ENCODE measurements around the gene MYO3B. TPM values are rescaled to one million over a fixed set of nuclear protein-coding genes. Genes with fewer than 3 reads are reported as not detected.

Gene MYO3B
- total and polyA plus RNA-seq, 2 donors (not counting 3 experiments of a cell fraction or from before 2014, with no cell fraction given), result 0.03 TPM; not detected in 1

- Histone ChIP-seq H3K9ac (replicated peaks; ENCODE audit: extremely low read depth, insufficient read depth, low read length) (no peak overlapping the region), H3K36me3 (ENCODE audit: control insufficient read depth in 2 of 2, extremely low read depth in 1 of 2, insufficient read depth in 2 of 2, low read length in 2 of 2) (no peaks in the 10 kb centered on the region), H2AFZ (ENCODE audit: low read depth, low read length) (no peak overlapping the region), H3K9me3 (replicated peaks; ENCODE audit: control insufficient read depth, insufficient read depth, low read length) (no peaks in the 10 kb centered on the region), H3K4me2 (ENCODE audit: insufficient read depth, low read length) (no peak overlapping the region), H4K20me1 (replicated peaks; ENCODE audit: control insufficient read depth, extremely low read depth, insufficient read depth, low read length) (no peaks in the 10 kb centered on the region), H3K4me3 (replicated peaks in 1 of 3; ENCODE audit: insufficient read depth in 1 of 3, low read depth in 1 of 3, low read length in 3 of 3) (no peak overlapping the region), H3K27ac (ENCODE audit: insufficient read depth, low read depth, low read length) (no peak overlapping the region), H3K4me1 (ENCODE audit: control insufficient read depth, extremely low read depth, insufficient read depth, low read length) (no peaks in the 10 kb centered on the region), H3K9me1 (replicated peaks; ENCODE audit: control insufficient read depth, extremely low read depth, insufficient read depth, low read length) (no peaks in the 10 kb centered on the region), H3K79me2 (ENCODE audit: control insufficient read depth, insufficient read depth, low read length) (no peaks in the 10 kb centered on the region), H3K27me3 (ENCODE audit: control insufficient read depth in 2 of 2, insufficient read depth in 2 of 2, low read length in 2 of 2) (peaks cover 10 to 25% of the 10 kb centered on the region in 2 experiments)
- TF ChIP-seq MYC (IDR thresholded peaks at IDR 0.05; ENCODE audit: low read depth, low read length) (no peak), EZH2 (IDR thresholded peaks at IDR 0.05; ENCODE audit: borderline replicate concordance, low read depth, low read length, severe bottlenecking) (no peak), MAX (IDR thresholded peaks at IDR 0.05; ENCODE audit: insufficient read depth, insufficient read length) (no peak), JUN (IDR thresholded peaks at IDR 0.05; ENCODE audit: borderline replicate concordance, insufficient read depth, insufficient read length, low read depth) (no peak)
- ChIA-PET CTCF (no interaction called here), POLR2A (no interaction called here)
- intact Hi-C loops (cut with micrococcal nuclease), result loop anchor here (5.0 kb wide), 1 partner anchor 68 kb away; no protein-coding TSS in a partner anchor
- dilution Hi-C loops (cut with MboI; ENCODE audit: extremely low pct_ligation_motif_present, low sequenced_read_pairs), result no loop called here
- no peak for DNase-seq (ENCODE audit: low read depth, low spot score)
- BruUV-seq (replicated peaks), result no TSS peak
- no peak for FAIRE-seq
Observed at GRCh38 chr2:170305711-170306110, 127.8 kb downstream of the MYO3B start.

- H3K36me3 ChIP-seq (ENCODE audit: control insufficient read depth in 2 of 2, extremely low read depth in 1 of 2, insufficient read depth in 2 of 2, low read length in 2 of 2), result no peaks in the 10 kb centered on the region
- BruUV-seq (replicated peaks), result no TSS peak
- FAIRE-seq, result no peak
Observed at GRCh38 chr2:170306293-170306873, 128.4 kb downstream of the MYO3B start.

More at GRCh38 chr2:170306293-170306873, 128.4 kb downstream of the MYO3B start:
- no peak overlapping the region for H3K27ac ChIP-seq (ENCODE audit: insufficient read depth, low read depth, low read length)
- no peak for DNase-seq (ENCODE audit: low read depth, low spot score)
- H3K9ac ChIP-seq (replicated peaks; ENCODE audit: extremely low read depth, insufficient read depth, low read length), result no peak overlapping the region
- TF ChIP-seq MYC (IDR thresholded peaks at IDR 0.05; ENCODE audit: low read depth, low read length), result no peak
- no peak for TF ChIP-seq POLR2A (IDR thresholded peaks at IDR 0.05; ENCODE audit: low read depth, low read length)
- no peak for TF ChIP-seq FOS (IDR thresholded peaks at IDR 0.05; ENCODE audit: borderline replicate concordance, insufficient read depth, low read length)
- no peak for TF ChIP-seq EZH2 (IDR thresholded peaks at IDR 0.05; ENCODE audit: borderline replicate concordance, low read depth, low read length, severe bottlenecking)
- no peak for TF ChIP-seq MAX (IDR thresholded peaks at IDR 0.05; ENCODE audit: insufficient read depth, insufficient read length)
- TF ChIP-seq CTCF (IDR thresholded peaks at IDR 0.05; ENCODE audit: extremely low read depth in 1 of 2, insufficient read depth in 1 of 2, low read depth in 1 of 2, low read length in 2 of 2), result no peak
- H3K9me3 ChIP-seq (replicated peaks; ENCODE audit: control insufficient read depth, insufficient read depth, low read length), result no peaks in the 10 kb centered on the region
- H3K4me1 ChIP-seq (ENCODE audit: control insufficient read depth, extremely low read depth, insufficient read depth, low read length), result no peaks in the 10 kb centered on the region
- peaks cover 10 to 25% of the 10 kb centered on the region in 2 experiments for H3K27me3 ChIP-seq (ENCODE audit: control insufficient read depth in 2 of 2, insufficient read depth in 2 of 2, low read length in 2 of 2)
- dilution Hi-C loops (cut with MboI; ENCODE audit: extremely low pct_ligation_motif_present, low sequenced_read_pairs), result no loop called here
- CTCF ChIA-PET, result no interaction called here
- H2AFZ ChIP-seq (ENCODE audit: low read depth, low read length), result no peak overlapping the region
- H3K79me2 ChIP-seq (ENCODE audit: control insufficient read depth, insufficient read depth, low read length), result no peaks in the 10 kb centered on the region
- POLR2A ChIA-PET, result no interaction called here
- intact Hi-C loops (cut with micrococcal nuclease), result loop anchor here (5.0 kb wide), 1 partner anchor 69 kb away; no protein-coding TSS in a partner anchor
- no peaks in the 10 kb centered on the region for H3K9me1 ChIP-seq (replicated peaks; ENCODE audit: control insufficient read depth, extremely low read depth, insufficient read depth, low read length)
- no peaks in the 10 kb centered on the region for H4K20me1 ChIP-seq (replicated peaks; ENCODE audit: control insufficient read depth, extremely low read depth, insufficient read depth, low read length)
- no peak overlapping the region for H3K4me3 ChIP-seq (replicated peaks in 1 of 3; ENCODE audit: insufficient read depth in 1 of 3, low read depth in 1 of 3, low read length in 3 of 3)
- H3K4me2 ChIP-seq (ENCODE audit: insufficient read depth, low read length), result no peak overlapping the region
